HepG2 (cell line): ENCODE results near the gene HLA-DOA. TPM values are rescaled to one million over a fixed set of nuclear protein-coding genes. Genes with fewer than 3 reads are reported as not detected.

Experiments used
- AGO1 ChIP-seq: fragments of 200-400 bp; formaldehyde crosslinking; IDR thresholded peaks from 2 replicates; pipeline ENCODE4 v1.6.1; 2017; ENCODE audit warnings: mild to moderate bottlenecking, low read depth, low read length, moderate library complexity; ENCODE audit not compliant: poor library complexity, severe bottlenecking
- CBX1 ChIP-seq: IDR thresholded peaks from one replicate; pipeline ENCODE4 v1.6.1; 2016; ENCODE audit warnings: antibody characterized with exemption, low read depth
- ELF1 ChIP-seq: sonication (generic); formaldehyde crosslinking; IDR thresholded peaks from 2 replicates; pipeline ENCODE4 v1.4.0; 2020; ENCODE audit warnings: missing genetic modification reagents
- GATAD2A ChIP-seq: IDR thresholded peaks from 2 replicates; pipeline ENCODE4 v1.6.1; 2016
- HES4 ChIP-seq: sonication (generic); formaldehyde crosslinking; IDR thresholded peaks from 2 replicates; pipeline ENCODE4 v1.9.0; 2021; ENCODE audit warnings: mild to moderate bottlenecking, missing genetic modification reagents, borderline replicate concordance
- HNRNPLL ChIP-seq: fragments of 200-400 bp; formaldehyde crosslinking; IDR thresholded peaks from 2 replicates; pipeline ENCODE4 v1.6.1; 2017; ENCODE audit warnings: mild to moderate bottlenecking, low read depth, low read length; ENCODE audit not compliant: poor library complexity, severe bottlenecking
- MBNL3 ChIP-seq: fragments of 250-450 bp; sonication (Bioruptor Pico); conservative IDR thresholded peaks from 2 replicates; pipeline ENCODE4 v1.8.0; 2022; ENCODE audit warnings: mild to moderate bottlenecking, inconsistent platforms
- MED1 ChIP-seq: sonication (generic); formaldehyde crosslinking; IDR thresholded peaks from 2 replicates; pipeline ENCODE4 v1.4.0; 2020; ENCODE audit warnings: missing genetic modification reagents
- NFIC ChIP-seq: IDR thresholded peaks from 2 replicates; pipeline ENCODE4 v1.6.1; 2012; ENCODE audit warnings: mild to moderate bottlenecking, low read length, inconsistent platforms
- NR2C2 ChIP-seq: sonication (generic); formaldehyde crosslinking; IDR thresholded peaks from 2 replicates; pipeline ENCODE4 v1.4.0; 2020; ENCODE audit warnings: missing genetic modification reagents, mild to moderate bottlenecking, moderate library complexity, borderline replicate concordance
- SMYD3 ChIP-seq: sonication (generic); formaldehyde crosslinking; IDR thresholded peaks from 2 replicates; pipeline ENCODE4 v1.8.1; 2023; ENCODE audit warnings: mild to moderate bottlenecking, missing genetic modification reagents
- SNAI1 ChIP-seq: sonication (generic); formaldehyde crosslinking; IDR thresholded peaks from 2 replicates; pipeline ENCODE4 v1.5.0; 2020; ENCODE audit warnings: mild to moderate bottlenecking, missing genetic modification reagents, borderline replicate concordance
- STAG1 ChIP-seq: sonication (generic); formaldehyde crosslinking; IDR thresholded peaks from 2 replicates; pipeline ENCODE4 v1.4.0; 2020; ENCODE audit warnings: missing genetic modification reagents
- ZBTB1 ChIP-seq: sonication (generic); formaldehyde crosslinking; IDR thresholded peaks from 2 replicates; pipeline ENCODE4 v1.4.0; 2020; ENCODE audit warnings: missing genetic modification reagents, borderline replicate concordance
- ZFP1 ChIP-seq: IDR thresholded peaks from 2 replicates; pipeline ENCODE4 v1.6.1; 2016
- ZNF207 ChIP-seq: fragments of 450-650 bp; IDR thresholded peaks from 2 replicates; pipeline ENCODE4 v1.6.1; 2016; ENCODE audit warnings: antibody characterized with exemption, borderline replicate concordance
- ZNF264 ChIP-seq: sonication (generic); formaldehyde crosslinking; IDR thresholded peaks from 2 replicates; pipeline ENCODE4 v1.4.0; 2020; ENCODE audit warnings: missing genetic modification reagents
- ZNF432 ChIP-seq: sonication (generic); formaldehyde crosslinking; IDR thresholded peaks from 2 replicates; pipeline ENCODE4 v1.5.0; 2020; ENCODE audit warnings: missing genetic modification reagents, mild to moderate bottlenecking, borderline replicate concordance
- ZNF644 ChIP-seq: IDR thresholded peaks from 2 replicates; pipeline ENCODE4 v1.6.1; 2016; ENCODE audit warnings: low read depth
- ZNF672 ChIP-seq: sonication (generic); formaldehyde crosslinking; IDR thresholded peaks from 2 replicates; pipeline ENCODE4 v1.8.1; 2022; ENCODE audit warnings: missing genetic modification reagents
- ZNF678 ChIP-seq: sonication (generic); formaldehyde crosslinking; IDR thresholded peaks from 2 replicates; pipeline ENCODE4 v1.4.0; 2020; ENCODE audit warnings: mild to moderate bottlenecking, missing genetic modification reagents
- ZNF703 ChIP-seq: sonication (generic); formaldehyde crosslinking; IDR thresholded peaks from 2 replicates; pipeline ENCODE4 v1.5.1; 2020; ENCODE audit warnings: missing genetic modification reagents, mild to moderate bottlenecking, moderate library complexity, borderline replicate concordance
- polyA plus RNA-seq, 8 experiments: library from polyadenylated mRNA; depleted of rRNA in 3 of 8; stranded (reverse) in 7 of 8; unstranded in 1 of 8; fragments of >200 nt; fragmentation: Illumina TruSeq in 4 of 8; extraction: Trizol in 4 of 8; gene quantifications; 2 replicates each; pipeline versions ENCODE4 v1.2.1 to v1.2.3, GENCODE V29; 2011 to 2016; ENCODE audit warnings: low read depth in 4 of 8, missing spikeins in 1 of 8, mixed read lengths in 1 of 8; ENCODE audit not compliant: insufficient read depth in 1 of 8
- total RNA-seq, 5 experiments: library from RNA; depleted of rRNA; stranded (reverse); fragments of >200 nt; fragmentation: Illumina TruSeq; extraction: Trizol; gene quantifications; 2 replicates each; pipeline ENCODE4 v1.2.3, GENCODE V29; 2016; ENCODE audit warnings: low read depth in 1 of 5
- TF ChIP-seq, protein P1 (sequence below): sonication (generic); formaldehyde crosslinking; conservative IDR thresholded peaks from 2 replicates; pipeline ENCODE4 v1.4.0; 2020; ENCODE audit warnings: mild to moderate bottlenecking, missing genetic modification reagents, moderate library complexity
- TF ChIP-seq, protein P2 (sequence below): sonication (generic); formaldehyde crosslinking; IDR thresholded peaks from 2 replicates; pipeline ENCODE4 v1.9.0; 2021; ENCODE audit warnings: missing genetic modification reagents, borderline replicate concordance
- TF ChIP-seq, protein P3 (sequence below): sonication (generic); formaldehyde crosslinking; IDR thresholded peaks from 2 replicates; pipeline ENCODE4 v1.4.0; 2020; ENCODE audit warnings: missing genetic modification reagents

HLA-DOA gene
- total and polyA plus RNA-seq, 2 of the 13 experiments (the other 11 are each of a cell fraction or from before 2014, with no cell fraction given) = 0.03 to 0.09 TPM

DNA sequence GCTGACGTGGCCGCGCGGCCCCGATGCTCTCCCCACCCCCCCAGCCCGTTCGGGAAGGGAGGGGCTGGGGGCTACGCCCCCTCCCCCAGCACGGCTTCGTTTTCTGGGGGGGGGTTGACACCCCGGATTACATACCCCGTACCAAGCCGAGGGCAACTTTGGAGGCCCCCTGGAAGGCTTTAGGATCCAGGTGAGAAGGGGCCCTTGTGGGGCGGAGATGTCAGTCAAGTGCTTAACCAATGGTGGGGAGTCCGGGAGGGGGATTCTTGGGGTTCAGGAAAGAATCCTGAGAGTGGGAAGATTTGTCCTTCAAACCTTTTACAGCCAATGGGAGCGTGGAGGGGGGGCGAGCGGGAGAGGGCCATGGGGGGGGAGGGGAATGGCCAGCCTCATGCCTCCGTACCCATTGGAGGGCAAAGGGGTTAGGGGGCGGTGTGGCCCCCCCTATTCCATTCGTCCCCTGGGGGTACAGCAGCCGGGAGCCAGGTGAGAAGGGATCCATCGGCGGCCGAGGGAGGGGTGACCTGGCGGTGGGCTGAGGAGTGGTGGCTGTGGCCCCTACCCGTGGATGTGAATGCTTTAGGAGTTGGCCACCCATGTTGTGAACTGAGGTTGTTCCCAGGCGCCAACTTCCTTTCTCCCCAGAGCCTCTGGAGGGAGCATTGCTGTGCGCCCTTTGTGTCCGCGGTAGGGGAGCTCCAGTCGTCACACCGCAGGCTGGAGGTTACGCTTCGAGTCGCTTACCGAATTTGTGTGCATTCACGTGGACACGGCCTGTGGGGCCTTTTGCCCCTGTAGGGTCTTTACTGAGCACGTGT lies 40.3 kb downstream of the HLA-DOA start (continued):
- TF ChIP-seq, protein P1, sequence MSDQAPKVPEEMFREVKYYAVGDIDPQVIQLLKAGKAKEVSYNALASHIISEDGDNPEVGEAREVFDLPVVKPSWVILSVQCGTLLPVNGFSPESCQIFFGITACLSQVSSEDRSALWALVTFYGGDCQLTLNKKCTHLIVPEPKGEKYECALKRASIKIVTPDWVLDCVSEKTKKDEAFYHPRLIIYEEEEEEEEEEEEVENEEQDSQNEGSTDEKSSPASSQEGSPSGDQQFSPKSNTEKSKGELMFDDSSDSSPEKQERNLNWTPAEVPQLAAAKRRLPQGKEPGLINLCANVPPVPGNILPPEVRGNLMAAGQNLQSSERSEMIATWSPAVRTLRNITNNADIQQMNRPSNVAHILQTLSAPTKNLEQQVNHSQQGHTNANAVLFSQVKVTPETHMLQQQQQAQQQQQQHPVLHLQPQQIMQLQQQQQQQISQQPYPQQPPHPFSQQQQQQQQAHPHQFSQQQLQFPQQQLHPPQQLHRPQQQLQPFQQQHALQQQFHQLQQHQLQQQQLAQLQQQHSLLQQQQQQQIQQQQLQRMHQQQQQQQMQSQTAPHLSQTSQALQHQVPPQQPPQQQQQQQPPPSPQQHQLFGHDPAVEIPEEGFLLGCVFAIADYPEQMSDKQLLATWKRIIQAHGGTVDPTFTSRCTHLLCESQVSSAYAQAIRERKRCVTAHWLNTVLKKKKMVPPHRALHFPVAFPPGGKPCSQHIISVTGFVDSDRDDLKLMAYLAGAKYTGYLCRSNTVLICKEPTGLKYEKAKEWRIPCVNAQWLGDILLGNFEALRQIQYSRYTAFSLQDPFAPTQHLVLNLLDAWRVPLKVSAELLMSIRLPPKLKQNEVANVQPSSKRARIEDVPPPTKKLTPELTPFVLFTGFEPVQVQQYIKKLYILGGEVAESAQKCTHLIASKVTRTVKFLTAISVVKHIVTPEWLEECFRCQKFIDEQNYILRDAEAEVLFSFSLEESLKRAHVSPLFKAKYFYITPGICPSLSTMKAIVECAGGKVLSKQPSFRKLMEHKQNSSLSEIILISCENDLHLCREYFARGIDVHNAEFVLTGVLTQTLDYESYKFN (CRISPR knock-in tag) = no peak
- no peak for TF ChIP-seq CBX1
- no peak for TF ChIP-seq AGO1
- peak; percentile 75; the same call in 1 of the 2 replicates for TF ChIP-seq ZNF678
- no peak for TF ChIP-seq STAG1 (CRISPR knock-in tag)
- TF ChIP-seq SNAI1 = peak; percentile 63
- no peak; the same call in none of the 2 replicates for TF ChIP-seq ZNF672 (CRISPR knock-in tag)
- TF ChIP-seq NR2C2 (CRISPR knock-in tag) = no peak
- TF ChIP-seq ZNF644 = no peak; the same call in 1 of the 2 replicates
- no peak for TF ChIP-seq NFIC
- TF ChIP-seq HES4 (CRISPR knock-in tag) = peak; percentile 81; the same call in 1 of the 2 replicates
- no peak for TF ChIP-seq HNRNPLL
- TF ChIP-seq ZFP1 = peak; percentile 36; the same call in 1 of the 2 replicates
- TF ChIP-seq, protein P2, sequence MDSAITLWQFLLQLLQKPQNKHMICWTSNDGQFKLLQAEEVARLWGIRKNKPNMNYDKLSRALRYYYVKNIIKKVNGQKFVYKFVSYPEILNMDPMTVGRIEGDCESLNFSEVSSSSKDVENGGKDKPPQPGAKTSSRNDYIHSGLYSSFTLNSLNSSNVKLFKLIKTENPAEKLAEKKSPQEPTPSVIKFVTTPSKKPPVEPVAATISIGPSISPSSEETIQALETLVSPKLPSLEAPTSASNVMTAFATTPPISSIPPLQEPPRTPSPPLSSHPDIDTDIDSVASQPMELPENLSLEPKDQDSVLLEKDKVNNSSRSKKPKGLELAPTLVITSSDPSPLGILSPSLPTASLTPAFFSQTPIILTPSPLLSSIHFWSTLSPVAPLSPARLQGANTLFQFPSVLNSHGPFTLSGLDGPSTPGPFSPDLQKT (CRISPR knock-in tag) = no peak
- TF ChIP-seq, protein P3, sequence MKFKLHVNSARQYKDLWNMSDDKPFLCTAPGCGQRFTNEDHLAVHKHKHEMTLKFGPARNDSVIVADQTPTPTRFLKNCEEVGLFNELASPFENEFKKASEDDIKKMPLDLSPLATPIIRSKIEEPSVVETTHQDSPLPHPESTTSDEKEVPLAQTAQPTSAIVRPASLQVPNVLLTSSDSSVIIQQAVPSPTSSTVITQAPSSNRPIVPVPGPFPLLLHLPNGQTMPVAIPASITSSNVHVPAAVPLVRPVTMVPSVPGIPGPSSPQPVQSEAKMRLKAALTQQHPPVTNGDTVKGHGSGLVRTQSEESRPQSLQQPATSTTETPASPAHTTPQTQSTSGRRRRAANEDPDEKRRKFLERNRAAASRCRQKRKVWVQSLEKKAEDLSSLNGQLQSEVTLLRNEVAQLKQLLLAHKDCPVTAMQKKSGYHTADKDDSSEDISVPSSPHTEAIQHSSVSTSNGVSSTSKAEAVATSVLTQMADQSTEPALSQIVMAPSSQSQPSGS (CRISPR knock-in tag) = peak; percentile 58; the same call in 1 of the 2 replicates
- TF ChIP-seq GATAD2A (CRISPR knock-in tag) = peak; percentile 31
- peak; percentile 93 for TF ChIP-seq ZNF264 (CRISPR knock-in tag)
- 0 out of 2 replicates have a peak, but pooled peaks have one; percentile 24 for TF ChIP-seq SMYD3
- no peak; the same call in 1 of the 2 replicates for TF ChIP-seq ZBTB1 (CRISPR knock-in tag)
- TF ChIP-seq MBNL3 (CRISPR knock-in tag) = no peak
- TF ChIP-seq ELF1 = no peak
- no peak for TF ChIP-seq ZNF703
- TF ChIP-seq MED1 (CRISPR knock-in tag) = peak; percentile 71
- TF ChIP-seq ZNF207 = no peak
- no peak for TF ChIP-seq ZNF432
